Measurements from ENCODE around the gene MEF2C. TPM values are rescaled to one million over a fixed set of nuclear protein-coding genes. Genes with fewer than 3 reads are reported as not detected.

The MEF2C gene
- total and polyA plus RNA-seq, 7 experiments from 2014 or later: 0.07 to 40.0 (median 2.2) TPM

DNA sequence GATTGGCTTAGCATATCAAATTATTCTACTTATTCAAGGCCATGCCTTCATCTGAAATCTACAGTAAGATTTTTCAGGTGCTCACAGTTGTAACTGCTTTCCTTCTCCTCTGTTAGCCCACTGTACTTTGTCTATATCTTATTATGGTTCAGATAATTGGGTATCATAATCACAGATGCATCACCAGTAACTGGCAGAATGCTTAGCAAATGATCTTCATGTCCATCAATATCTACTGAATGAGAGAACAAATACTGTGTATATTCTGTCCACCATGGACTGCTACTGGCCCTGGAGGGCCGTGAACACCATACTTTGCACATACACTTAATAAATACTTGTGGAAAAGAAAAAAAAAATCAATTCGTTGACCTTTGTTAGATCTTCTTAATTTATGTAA, 96.2 kb downstream of the MEF2C start:
- no peak overlapping the region for H3K27ac Mint-ChIP-seq
- H3K4me3 Mint-ChIP-seq: no peak overlapping the region
- Histone ChIP-seq H3K27ac (ENCODE audit: low read depth, low read length) (no peak overlapping the region), H3K4me1 (ENCODE audit: control insufficient read depth in 2 of 2, insufficient read depth in 2 of 2, low read length in 2 of 2) (no peaks in the 10 kb centered on the region), H3K27me3 (ENCODE audit: control insufficient read depth in 2 of 2, insufficient read depth in 2 of 2, low read length in 2 of 2) (no peaks in the 10 kb centered on the region), H3K9me3 (ENCODE audit: control insufficient read depth in 2 of 3, low read length in 3 of 3) (no peaks in the 10 kb centered on the region), H3K36me3 (ENCODE audit: control insufficient read depth in 2 of 3, insufficient read depth in 3 of 3, low read length in 3 of 3) (no peaks in the 10 kb centered on the region), H3K4me3 (ENCODE audit: low read length) (no peak overlapping the region)
- intact Hi-C loops (cut with micrococcal nuclease): no loop called here
- ATAC-seq: no peak
- H3K36me3 Mint-ChIP-seq: no peaks in the 10 kb centered on the region
- H3K9me3 Mint-ChIP-seq: peaks cover 0 to 2% (median 0%) of the 10 kb centered on the region in 11 donors
- no peak for DNase-seq
- peaks cover 0 to 4% (median 0%) of the 10 kb centered on the region in 7 donors for H3K4me1 Mint-ChIP-seq
- ChIA-PET POLR2A (no interaction called here), CTCF (no interaction called here)
- peaks cover 0 to 6% (median 5%) of the 10 kb centered on the region in 5 donors for H3K27me3 Mint-ChIP-seq

DNA sequence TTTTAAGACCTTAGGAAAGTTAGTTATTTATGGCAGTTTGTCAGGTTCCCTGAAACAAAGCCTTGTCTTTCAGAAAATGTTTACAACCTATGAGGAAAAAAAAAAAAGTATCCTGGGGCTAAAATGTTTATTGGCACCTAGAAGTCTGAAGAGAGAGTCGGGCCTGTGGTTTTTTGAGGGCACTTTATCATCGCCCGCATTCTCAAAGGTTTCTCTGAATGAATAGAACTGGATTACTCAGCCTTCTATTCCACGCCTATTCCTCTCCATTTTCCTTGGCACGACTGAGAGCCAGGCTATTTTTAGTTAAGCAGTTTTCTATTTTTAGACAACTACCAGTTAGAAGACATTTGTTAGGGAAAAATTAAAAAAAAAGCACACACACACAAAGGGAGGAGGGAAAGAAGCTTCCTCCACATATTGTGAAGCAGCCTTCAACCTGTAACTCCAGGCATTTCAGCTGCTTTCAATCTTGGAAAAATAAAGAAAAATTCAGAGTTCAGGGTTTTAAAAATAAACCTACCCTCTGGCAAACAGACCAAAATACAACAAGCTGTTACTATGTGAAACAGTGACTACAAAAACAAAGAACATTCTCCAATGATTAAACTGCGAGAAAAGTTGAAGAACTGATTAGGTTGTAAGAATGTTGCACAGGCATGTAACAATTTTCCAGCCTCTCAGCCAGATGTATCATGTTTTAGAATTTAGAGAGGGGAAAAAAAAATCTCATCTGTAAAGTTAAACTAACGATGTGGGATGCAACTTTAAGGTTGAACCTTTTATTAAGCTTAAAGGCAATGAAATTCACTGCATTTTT, 97.0 kb downstream of the MEF2C start:
- Histone ChIP-seq H3K27ac (ENCODE audit: low read depth, low read length) (no peak overlapping the region), H3K4me3 (ENCODE audit: low read length) (no peak overlapping the region), H3K9me3 (ENCODE audit: control insufficient read depth in 2 of 3, low read length in 3 of 3) (no peaks in the 10 kb centered on the region), H3K36me3 (ENCODE audit: control insufficient read depth in 2 of 3, insufficient read depth in 3 of 3, low read length in 3 of 3) (no peaks in the 10 kb centered on the region), H3K4me1 (ENCODE audit: control insufficient read depth in 2 of 2, insufficient read depth in 2 of 2, low read length in 2 of 2) (no peaks in the 10 kb centered on the region), H3K27me3 (ENCODE audit: control insufficient read depth in 2 of 2, insufficient read depth in 2 of 2, low read length in 2 of 2) (no peaks in the 10 kb centered on the region)
- DNase-seq: no peak
- Mint-ChIP-seq H3K4me1 (peaks cover 0 to 4% (median 0%) of the 10 kb centered on the region in 7 donors), H3K36me3 (no peaks in the 10 kb centered on the region), H3K27ac (no peak overlapping the region), H3K4me3 (no peak overlapping the region), H3K9me3 (peaks cover 0 to 2% (median 0%) of the 10 kb centered on the region in 11 donors), H3K27me3 (peaks cover 0 to 6% (median 5%) of the 10 kb centered on the region in 5 donors)
- ATAC-seq: no peak
- intact Hi-C loops (cut with micrococcal nuclease): no loop called here
- ChIA-PET CTCF (no interaction called here), POLR2A (no interaction called here)

DNA sequence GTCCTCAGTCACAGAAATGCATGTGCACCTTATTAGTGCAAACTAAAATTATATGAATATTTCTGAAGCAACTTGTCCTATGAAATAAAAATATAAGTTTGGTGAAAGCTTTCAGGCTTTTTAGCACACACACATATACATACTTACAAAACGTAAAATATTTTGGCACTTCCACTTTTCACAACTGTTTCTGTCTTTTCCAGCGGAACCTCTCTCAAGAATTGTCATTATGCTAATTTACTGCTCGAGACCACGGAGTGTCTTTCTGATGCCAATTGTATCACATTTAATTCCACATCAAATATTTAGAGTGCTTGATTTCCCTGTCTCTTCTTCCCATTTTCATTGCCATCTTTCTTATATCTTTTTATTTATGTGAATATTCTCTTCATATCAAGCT, 100.4 kb downstream of the MEF2C start:
- H3K27ac Mint-ChIP-seq: no peak overlapping the region

GRCh38 chr5:88780736-88781135, 102.2 kb downstream of the MEF2C start:
- Histone ChIP-seq H3K27ac (ENCODE audit: low read depth, low read length) (no peak overlapping the region), H3K4me3 (ENCODE audit: low read length) (no peak overlapping the region), H3K4me1 (ENCODE audit: control insufficient read depth in 2 of 2, insufficient read depth in 2 of 2, low read length in 2 of 2) (no peaks in the 10 kb centered on the region), H3K9me3 (ENCODE audit: control insufficient read depth in 2 of 3, low read length in 3 of 3) (no peaks in the 10 kb centered on the region), H3K27me3 (ENCODE audit: control insufficient read depth in 2 of 2, insufficient read depth in 2 of 2, low read length in 2 of 2) (no peaks in the 10 kb centered on the region), H3K36me3 (ENCODE audit: control insufficient read depth in 2 of 3, insufficient read depth in 3 of 3, low read length in 3 of 3) (no peaks in the 10 kb centered on the region)
- H3K27me3 Mint-ChIP-seq: peaks cover 0 to 13% (median 0%) of the 10 kb centered on the region in 5 donors
- ChIA-PET CTCF (no interaction called here), POLR2A (no interaction called here)
- H3K27ac Mint-ChIP-seq: no peak overlapping the region
- intact Hi-C loops (cut with micrococcal nuclease): no loop called here
- no peak for DNase-seq
- ATAC-seq: no peak
- no peaks in the 10 kb centered on the region for H3K36me3 Mint-ChIP-seq
- H3K4me3 Mint-ChIP-seq: no peak overlapping the region
- H3K4me1 Mint-ChIP-seq: peaks cover 0 to 5% (median 0%) of the 10 kb centered on the region in 7 donors
- peaks cover 0 to 1% (median 0%) of the 10 kb centered on the region in 11 donors for H3K9me3 Mint-ChIP-seq

More for the DNA sequence above, 100.4 kb downstream of the MEF2C start:
- DNase-seq (no peak), ATAC-seq (no peak)
- no peaks in the 10 kb centered on the region for H3K4me1 ChIP-seq (ENCODE audit: control insufficient read depth in 2 of 2, insufficient read depth in 2 of 2, low read length in 2 of 2)
- ChIA-PET POLR2A (no interaction called here), CTCF (no interaction called here)
- peaks cover 0 to 2% (median 0%) of the 10 kb centered on the region in 11 donors for H3K9me3 Mint-ChIP-seq
- H3K36me3 Mint-ChIP-seq: no peaks in the 10 kb centered on the region
- H3K4me3 ChIP-seq (ENCODE audit: low read length): no peak overlapping the region
- peaks cover 0 to 4% (median 0%) of the 10 kb centered on the region in 7 donors for H3K4me1 Mint-ChIP-seq
- no peak overlapping the region for H3K4me3 Mint-ChIP-seq
- H3K27me3 ChIP-seq (ENCODE audit: control insufficient read depth in 2 of 2, insufficient read depth in 2 of 2, low read length in 2 of 2): no peaks in the 10 kb centered on the region
- intact Hi-C loops (cut with micrococcal nuclease): no loop called here
- no peaks in the 10 kb centered on the region for H3K36me3 ChIP-seq (ENCODE audit: control insufficient read depth in 2 of 3, insufficient read depth in 3 of 3, low read length in 3 of 3)
- H3K9me3 ChIP-seq (ENCODE audit: control insufficient read depth in 2 of 3, low read length in 3 of 3): no peaks in the 10 kb centered on the region
- peaks cover under 1 to 7% (median 2%) of the 10 kb centered on the region in 5 donors for H3K27me3 Mint-ChIP-seq
- H3K27ac ChIP-seq (ENCODE audit: low read depth, low read length): no peak overlapping the region

GRCh38 chr5:88778736-88779135, 104.2 kb downstream of the MEF2C start:
- Histone ChIP-seq H3K4me3 (ENCODE audit: low read length) (no peak overlapping the region), H3K27ac (ENCODE audit: low read depth, low read length) (no peak overlapping the region), H3K27me3 (ENCODE audit: control insufficient read depth in 2 of 2, insufficient read depth in 2 of 2, low read length in 2 of 2) (no peaks in the 10 kb centered on the region), H3K36me3 (ENCODE audit: control insufficient read depth in 2 of 3, insufficient read depth in 3 of 3, low read length in 3 of 3) (no peaks in the 10 kb centered on the region), H3K4me1 (ENCODE audit: control insufficient read depth in 2 of 2, insufficient read depth in 2 of 2, low read length in 2 of 2) (no peaks in the 10 kb centered on the region), H3K9me3 (ENCODE audit: control insufficient read depth in 2 of 3, low read length in 3 of 3) (no peaks in the 10 kb centered on the region)
- Mint-ChIP-seq H3K27me3 (peaks cover 0 to 21% (median 0%) of the 10 kb centered on the region in 5 donors), H3K9me3 (peaks cover 0 to 1% (median 0%) of the 10 kb centered on the region in 11 donors), H3K27ac (no peak overlapping the region), H3K4me3 (no peak overlapping the region), H3K36me3 (no peaks in the 10 kb centered on the region), H3K4me1 (peaks cover 0 to 3% (median 0%) of the 10 kb centered on the region in 7 donors)
- CTCF ChIA-PET: no interaction called here
- intact Hi-C loops (cut with micrococcal nuclease): no loop called here
- no peak for DNase-seq
- POLR2A ChIA-PET: no interaction called here
- ATAC-seq: peak; percentile 38

DNA sequence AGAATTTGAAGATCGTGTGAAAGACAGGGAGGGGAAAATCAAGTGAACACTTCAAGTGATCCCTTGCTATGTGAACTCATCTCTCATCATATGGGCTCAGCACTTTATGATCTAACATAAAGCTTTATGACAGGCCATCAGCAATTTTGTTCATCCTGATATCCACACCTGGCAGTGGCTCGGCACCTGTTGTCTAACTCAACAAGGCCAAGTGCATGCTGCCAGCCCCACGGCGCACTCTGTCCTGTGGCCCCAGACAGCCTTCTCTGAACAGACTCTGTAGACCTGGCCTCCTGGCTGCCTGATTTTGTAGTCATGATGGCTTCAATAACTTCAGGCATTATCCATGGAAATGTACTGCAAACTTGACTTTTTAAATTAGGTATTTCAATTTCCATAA, 106.3 kb downstream of the MEF2C start:
- Mint-ChIP-seq H3K27me3 (peaks cover 0 to 36% (median 0%) of the 10 kb centered on the region in 5 donors), H3K9me3 (peaks cover 0 to 1% (median 0%) of the 10 kb centered on the region in 11 donors), H3K27ac (no peak overlapping the region), H3K4me1 (peaks cover 0 to 3% (median 0%) of the 10 kb centered on the region in 7 donors), H3K4me3 (no peak overlapping the region), H3K36me3 (no peaks in the 10 kb centered on the region)
- intact Hi-C loops (cut with micrococcal nuclease): no loop called here
- Histone ChIP-seq H3K9me3 (ENCODE audit: control insufficient read depth in 2 of 3, low read length in 3 of 3) (no peaks in the 10 kb centered on the region), H3K27me3 (ENCODE audit: control insufficient read depth in 2 of 2, insufficient read depth in 2 of 2, low read length in 2 of 2) (no peaks in the 10 kb centered on the region), H3K27ac (ENCODE audit: low read depth, low read length) (no peak overlapping the region), H3K4me1 (ENCODE audit: control insufficient read depth in 2 of 2, insufficient read depth in 2 of 2, low read length in 2 of 2) (no peaks in the 10 kb centered on the region), H3K36me3 (ENCODE audit: control insufficient read depth in 2 of 3, insufficient read depth in 3 of 3, low read length in 3 of 3) (no peaks in the 10 kb centered on the region), H3K4me3 (ENCODE audit: low read length) (no peak overlapping the region)
- no peak for DNase-seq
- ChIA-PET POLR2A (no interaction called here), CTCF (no interaction called here)
- no peak for ATAC-seq

- Histone ChIP-seq H3K36me3 (ENCODE audit: control insufficient read depth in 2 of 3, insufficient read depth in 3 of 3, low read length in 3 of 3) (no peaks in the 10 kb centered on the region), H3K9me3 (ENCODE audit: control insufficient read depth in 2 of 3, low read length in 3 of 3) (no peaks in the 10 kb centered on the region), H3K4me1 (ENCODE audit: control insufficient read depth in 2 of 2, insufficient read depth in 2 of 2, low read length in 2 of 2) (no peaks in the 10 kb centered on the region), H3K27ac (ENCODE audit: low read depth, low read length) (no peak overlapping the region), H3K4me3 (ENCODE audit: low read length) (no peak overlapping the region), H3K27me3 (ENCODE audit: control insufficient read depth in 2 of 2, insufficient read depth in 2 of 2, low read length in 2 of 2) (no peaks in the 10 kb centered on the region)
- ChIA-PET CTCF (no interaction called here), POLR2A (no interaction called here)
- Mint-ChIP-seq H3K9me3 (peaks cover 0 to 5% (median 0%) of the 10 kb centered on the region in 11 donors), H3K4me1 (peaks cover 0 to 1% (median 0%) of the 10 kb centered on the region in 7 donors), H3K27me3 (peaks cover 3 to 38% (median 5%) of the 10 kb centered on the region in 5 donors), H3K36me3 (no peaks in the 10 kb centered on the region), H3K4me3 (no peak overlapping the region), H3K27ac (no peak overlapping the region)
- ATAC-seq (no peak), DNase-seq (no peak)
- intact Hi-C loops (cut with micrococcal nuclease): no loop called here
Observed at GRCh38 chr5:88772831-88773230, 110.2 kb downstream of the MEF2C start.
